SH-SY5Y (cell line): ENCODE results near the gene SMAD5.

Source experiments
- GATA2 ChIP-seq: IDR thresholded peaks from 2 replicates; pipeline ENCODE4 v1.6.1; 2011; ENCODE audit warnings: mild to moderate bottlenecking, low read depth, low read length
- GATA3 ChIP-seq: IDR thresholded peaks from 2 replicates; pipeline ENCODE4 v1.6.1; 2011; ENCODE audit warnings: low read depth, mild to moderate bottlenecking, low read length, moderate library complexity

GRCh38 chr5:136221340-136221739 is 88.7 kb downstream of the SMAD5 start:
- TF ChIP-seq GATA2, result no peak
- no peak for TF ChIP-seq GATA3
